ENCODE measurements around the gene ST3GAL6. TPM values are rescaled to one million over a fixed set of nuclear protein-coding genes. Genes with fewer than 3 reads are reported as not detected.

The ST3GAL6 gene
- total and polyA plus RNA-seq, 4 donors, result 17.3 to 79.7 (median 29.4) TPM

DNA sequence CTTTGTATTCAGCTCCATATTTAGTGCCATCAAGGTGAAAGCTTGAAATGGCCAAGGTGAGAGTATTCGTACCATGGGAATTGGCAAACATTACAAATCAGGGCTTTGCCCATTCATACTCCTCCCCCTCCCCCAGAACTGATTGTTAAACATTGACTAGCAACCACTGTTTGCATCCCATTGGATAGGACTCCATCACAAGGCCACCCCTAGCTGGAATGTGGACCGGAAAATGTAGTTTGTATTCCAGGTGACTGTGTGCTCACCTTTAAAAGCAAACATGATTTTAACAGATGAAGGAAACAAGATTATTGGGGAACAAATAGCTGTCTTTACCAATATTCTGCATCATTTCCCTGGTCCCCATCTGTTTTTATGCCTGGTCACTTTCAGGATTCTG lies 14.1 kb downstream of the ST3GAL6 start:
- TF ChIP-seq EGR1 (IDR thresholded peaks at IDR 0.05; ENCODE audit: low read depth in 2 of 2), result peak; percentile 31 to 68
- TF ChIP-seq, protein P1, sequence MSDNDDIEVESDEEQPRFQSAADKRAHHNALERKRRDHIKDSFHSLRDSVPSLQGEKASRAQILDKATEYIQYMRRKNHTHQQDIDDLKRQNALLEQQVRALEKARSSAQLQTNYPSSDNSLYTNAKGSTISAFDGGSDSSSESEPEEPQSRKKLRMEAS (IDR thresholded peaks at IDR 0.05), result peak; percentile 68
- no peak for TF ChIP-seq HNF4G (IDR thresholded peaks at IDR 0.05)
- peak; percentile 64 to 77 for TF ChIP-seq RXRA (IDR thresholded peaks at IDR 0.05)
- TF ChIP-seq, protein P2, sequence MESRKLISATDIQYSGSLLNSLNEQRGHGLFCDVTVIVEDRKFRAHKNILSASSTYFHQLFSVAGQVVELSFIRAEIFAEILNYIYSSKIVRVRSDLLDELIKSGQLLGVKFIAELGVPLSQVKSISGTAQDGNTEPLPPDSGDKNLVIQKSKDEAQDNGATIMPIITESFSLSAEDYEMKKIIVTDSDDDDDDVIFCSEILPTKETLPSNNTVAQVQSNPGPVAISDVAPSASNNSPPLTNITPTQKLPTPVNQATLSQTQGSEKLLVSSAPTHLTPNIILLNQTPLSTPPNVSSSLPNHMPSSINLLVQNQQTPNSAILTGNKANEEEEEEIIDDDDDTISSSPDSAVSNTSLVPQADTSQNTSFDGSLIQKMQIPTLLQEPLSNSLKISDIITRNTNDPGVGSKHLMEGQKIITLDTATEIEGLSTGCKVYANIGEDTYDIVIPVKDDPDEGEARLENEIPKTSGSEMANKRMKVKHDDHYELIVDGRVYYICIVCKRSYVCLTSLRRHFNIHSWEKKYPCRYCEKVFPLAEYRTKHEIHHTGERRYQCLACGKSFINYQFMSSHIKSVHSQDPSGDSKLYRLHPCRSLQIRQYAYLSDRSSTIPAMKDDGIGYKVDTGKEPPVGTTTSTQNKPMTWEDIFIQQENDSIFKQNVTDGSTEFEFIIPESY (IDR thresholded peaks at IDR 0.05), result peak; percentile 67
- TF ChIP-seq, protein P3, sequence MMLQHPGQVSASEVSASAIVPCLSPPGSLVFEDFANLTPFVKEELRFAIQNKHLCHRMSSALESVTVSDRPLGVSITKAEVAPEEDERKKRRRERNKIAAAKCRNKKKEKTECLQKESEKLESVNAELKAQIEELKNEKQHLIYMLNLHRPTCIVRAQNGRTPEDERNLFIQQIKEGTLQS (IDR thresholded peaks at IDR 0.05), result peak; percentile 50
- peak; percentile 32 to 41 for TF ChIP-seq RAD21 (IDR thresholded peaks at IDR 0.05)
- peak; percentile 73 for TF ChIP-seq FOXA1 (IDR thresholded peaks at IDR 0.05)
- TF ChIP-seq HNF4A (conservative IDR thresholded peaks at IDR 0.05), result peak; percentile 73 to 83
- peak in 1 of 2 donors; percentile 68 for TF ChIP-seq GABPA (IDR thresholded peaks at IDR 0.05 in 1 of 2, conservative IDR thresholded peaks at IDR 0.05 in 1 of 2)
- TF ChIP-seq, protein P4, sequence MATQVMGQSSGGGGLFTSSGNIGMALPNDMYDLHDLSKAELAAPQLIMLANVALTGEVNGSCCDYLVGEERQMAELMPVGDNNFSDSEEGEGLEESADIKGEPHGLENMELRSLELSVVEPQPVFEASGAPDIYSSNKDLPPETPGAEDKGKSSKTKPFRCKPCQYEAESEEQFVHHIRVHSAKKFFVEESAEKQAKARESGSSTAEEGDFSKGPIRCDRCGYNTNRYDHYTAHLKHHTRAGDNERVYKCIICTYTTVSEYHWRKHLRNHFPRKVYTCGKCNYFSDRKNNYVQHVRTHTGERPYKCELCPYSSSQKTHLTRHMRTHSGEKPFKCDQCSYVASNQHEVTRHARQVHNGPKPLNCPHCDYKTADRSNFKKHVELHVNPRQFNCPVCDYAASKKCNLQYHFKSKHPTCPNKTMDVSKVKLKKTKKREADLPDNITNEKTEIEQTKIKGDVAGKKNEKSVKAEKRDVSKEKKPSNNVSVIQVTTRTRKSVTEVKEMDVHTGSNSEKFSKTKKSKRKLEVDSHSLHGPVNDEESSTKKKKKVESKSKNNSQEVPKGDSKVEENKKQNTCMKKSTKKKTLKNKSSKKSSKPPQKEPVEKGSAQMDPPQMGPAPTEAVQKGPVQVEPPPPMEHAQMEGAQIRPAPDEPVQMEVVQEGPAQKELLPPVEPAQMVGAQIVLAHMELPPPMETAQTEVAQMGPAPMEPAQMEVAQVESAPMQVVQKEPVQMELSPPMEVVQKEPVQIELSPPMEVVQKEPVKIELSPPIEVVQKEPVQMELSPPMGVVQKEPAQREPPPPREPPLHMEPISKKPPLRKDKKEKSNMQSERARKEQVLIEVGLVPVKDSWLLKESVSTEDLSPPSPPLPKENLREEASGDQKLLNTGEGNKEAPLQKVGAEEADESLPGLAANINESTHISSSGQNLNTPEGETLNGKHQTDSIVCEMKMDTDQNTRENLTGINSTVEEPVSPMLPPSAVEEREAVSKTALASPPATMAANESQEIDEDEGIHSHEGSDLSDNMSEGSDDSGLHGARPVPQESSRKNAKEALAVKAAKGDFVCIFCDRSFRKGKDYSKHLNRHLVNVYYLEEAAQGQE (IDR thresholded peaks at IDR 0.05), result peak; percentile 69
- peak; percentile 75 for TF ChIP-seq FOXA2 (IDR thresholded peaks at IDR 0.05)
- TF ChIP-seq SP1 (IDR thresholded peaks at IDR 0.05), result peak; percentile 86
- TF ChIP-seq YY1 (IDR thresholded peaks at IDR 0.05), result peak; percentile 83
- TF ChIP-seq NR2F2 (IDR thresholded peaks at IDR 0.05), result no peak
- TF ChIP-seq JUND (IDR thresholded peaks at IDR 0.05), result peak in 1 of 2 donors; percentile 68
- TF ChIP-seq TAF1 (conservative IDR thresholded peaks at IDR 0.05), result no peak
- TF ChIP-seq, protein P5, sequence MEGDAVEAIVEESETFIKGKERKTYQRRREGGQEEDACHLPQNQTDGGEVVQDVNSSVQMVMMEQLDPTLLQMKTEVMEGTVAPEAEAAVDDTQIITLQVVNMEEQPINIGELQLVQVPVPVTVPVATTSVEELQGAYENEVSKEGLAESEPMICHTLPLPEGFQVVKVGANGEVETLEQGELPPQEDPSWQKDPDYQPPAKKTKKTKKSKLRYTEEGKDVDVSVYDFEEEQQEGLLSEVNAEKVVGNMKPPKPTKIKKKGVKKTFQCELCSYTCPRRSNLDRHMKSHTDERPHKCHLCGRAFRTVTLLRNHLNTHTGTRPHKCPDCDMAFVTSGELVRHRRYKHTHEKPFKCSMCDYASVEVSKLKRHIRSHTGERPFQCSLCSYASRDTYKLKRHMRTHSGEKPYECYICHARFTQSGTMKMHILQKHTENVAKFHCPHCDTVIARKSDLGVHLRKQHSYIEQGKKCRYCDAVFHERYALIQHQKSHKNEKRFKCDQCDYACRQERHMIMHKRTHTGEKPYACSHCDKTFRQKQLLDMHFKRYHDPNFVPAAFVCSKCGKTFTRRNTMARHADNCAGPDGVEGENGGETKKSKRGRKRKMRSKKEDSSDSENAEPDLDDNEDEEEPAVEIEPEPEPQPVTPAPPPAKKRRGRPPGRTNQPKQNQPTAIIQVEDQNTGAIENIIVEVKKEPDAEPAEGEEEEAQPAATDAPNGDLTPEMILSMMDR (IDR thresholded peaks at IDR 0.05; ENCODE audit: low read depth, low read length, missing input control), result no peak
- DNase-seq (ENCODE audit: low spot score), result no peak
- no peaks in the 10 kb centered on the region for H3K9me3 ChIP-seq (ENCODE audit: control insufficient read depth in 4 of 4, low read length in 3 of 4)
- no peak overlapping the region for H3K4me3 ChIP-seq (ENCODE audit: low read depth in 1 of 3, low read length in 3 of 3)
- H3K4me1 ChIP-seq (ENCODE audit: control insufficient read depth in 4 of 4, insufficient read depth in 4 of 4, low read length in 3 of 4), result peaks cover 20 to 37% (median 31%) of the 10 kb centered on the region in 4 donors
- H3K9ac ChIP-seq (ENCODE audit: low read depth in 1 of 2, low read length in 2 of 2), result no peak overlapping the region
- peaks cover 1 to 27% (median 7%) of the 10 kb centered on the region in 4 donors for H3K36me3 ChIP-seq (ENCODE audit: control insufficient read depth in 4 of 4, insufficient read depth in 3 of 4, low read depth in 1 of 4, low read length in 3 of 4)
- peak overlapping the region; percentile 64 to 72 for H3K27ac ChIP-seq (ENCODE audit: low read depth in 1 of 2, low read length in 2 of 2)
- 32% methylated on average over 2 of the region's 2 CpGs for WGBS
- H3K27me3 ChIP-seq (ENCODE audit: control insufficient read depth in 4 of 4, insufficient read depth in 4 of 4, low read length in 3 of 4), result no peaks in the 10 kb centered on the region

All from liver (tissue), 9 donors.